ENCODE results near the gene MAPK6.

The MAPK6 gene

GRCh38 chr15:52056001-52056400, 37.0 kb downstream of the MAPK6 start:
- DNase-seq (ENCODE audit: insufficient read length, low spot score) (no peak), FAIRE-seq (no peak)
- TF ChIP-seq POU2F2 (IDR thresholded peaks at IDR 0.05; ENCODE audit: low read depth, low read length) (no peak), POLR2AphosphoS5 (IDR thresholded peaks at IDR 0.05; ENCODE audit: low read depth, low read length) (no peak), TAF1 (IDR thresholded peaks at IDR 0.05; ENCODE audit: low read depth, low read length) (no peak), PAX5 (IDR thresholded peaks at IDR 0.05; ENCODE audit: insufficient read depth, low read length, severe bottlenecking) (no peak), POLR2A (IDR thresholded peaks at IDR 0.05; ENCODE audit: low read depth, low read length) (no peak), SPI1 (IDR thresholded peaks at IDR 0.05; ENCODE audit: low read depth, low read length) (no peak)

GRCh38 chr15:52056496-52056895, 37.5 kb downstream of the MAPK6 start:
- DNase-seq (ENCODE audit: insufficient read length, low spot score) = no peak
- TF ChIP-seq POLR2AphosphoS5 (IDR thresholded peaks at IDR 0.05; ENCODE audit: low read depth, low read length) = no peak
- FAIRE-seq = no peak

GRCh38 chr15:52057996-52058395, 39.0 kb downstream of the MAPK6 start:
- no peak for TF ChIP-seq POU2F2 (IDR thresholded peaks at IDR 0.05; ENCODE audit: low read depth, low read length)
- no peak for TF ChIP-seq SPI1 (IDR thresholded peaks at IDR 0.05; ENCODE audit: low read depth, low read length)
- no peak for TF ChIP-seq POLR2AphosphoS5 (IDR thresholded peaks at IDR 0.05; ENCODE audit: low read depth, low read length)
- no peak for TF ChIP-seq PAX5 (IDR thresholded peaks at IDR 0.05; ENCODE audit: insufficient read depth, low read length, severe bottlenecking)
- TF ChIP-seq POLR2A (IDR thresholded peaks at IDR 0.05; ENCODE audit: low read depth, low read length) = no peak
- no peak for TF ChIP-seq TAF1 (IDR thresholded peaks at IDR 0.05; ENCODE audit: low read depth, low read length)
- no peak for FAIRE-seq
- DNase-seq (ENCODE audit: insufficient read length, low spot score) = no peak

- no peak for DNase-seq (ENCODE audit: insufficient read length, low spot score)
- TF ChIP-seq POU2F2 (IDR thresholded peaks at IDR 0.05; ENCODE audit: low read depth, low read length) (no peak), POLR2AphosphoS5 (IDR thresholded peaks at IDR 0.05; ENCODE audit: low read depth, low read length) (no peak), SPI1 (IDR thresholded peaks at IDR 0.05; ENCODE audit: low read depth, low read length) (no peak), POLR2A (IDR thresholded peaks at IDR 0.05; ENCODE audit: low read depth, low read length) (no peak), PAX5 (IDR thresholded peaks at IDR 0.05; ENCODE audit: insufficient read depth, low read length, severe bottlenecking) (no peak), TAF1 (IDR thresholded peaks at IDR 0.05; ENCODE audit: low read depth, low read length) (no peak)
- no peak for FAIRE-seq
Measured at GRCh38 chr15:52060501-52060900, 41.5 kb downstream of the MAPK6 start.

- FAIRE-seq (no peak), DNase-seq (ENCODE audit: insufficient read length, low spot score) (no peak)
- no peak for TF ChIP-seq PAX5 (IDR thresholded peaks at IDR 0.05; ENCODE audit: insufficient read depth, low read length, severe bottlenecking)
- 0 out of 2 replicates have a peak, but pooled peaks have one; percentile 17 for TF ChIP-seq POLR2AphosphoS5 (IDR thresholded peaks at IDR 0.05; ENCODE audit: low read depth, low read length)
- TF ChIP-seq POLR2A (IDR thresholded peaks at IDR 0.05; ENCODE audit: low read depth, low read length) = no peak
- TF ChIP-seq POU2F2 (IDR thresholded peaks at IDR 0.05; ENCODE audit: low read depth, low read length) = no peak
- no peak for TF ChIP-seq SPI1 (IDR thresholded peaks at IDR 0.05; ENCODE audit: low read depth, low read length)
- no peak for TF ChIP-seq TAF1 (IDR thresholded peaks at IDR 0.05; ENCODE audit: low read depth, low read length)
Measured at GRCh38 chr15:52066842-52067544, 48.0 kb downstream of the MAPK6 start.

GRCh38 chr15:52067545-52067926, 48.5 kb downstream of the MAPK6 start:
- DNase-seq (ENCODE audit: insufficient read length, low spot score) (no peak), FAIRE-seq (no peak)
- no peak for TF ChIP-seq POLR2AphosphoS5 (IDR thresholded peaks at IDR 0.05; ENCODE audit: low read depth, low read length)
- TF ChIP-seq PAX5 (IDR thresholded peaks at IDR 0.05; ENCODE audit: insufficient read depth, low read length, severe bottlenecking) = no peak
- TF ChIP-seq TAF1 (IDR thresholded peaks at IDR 0.05; ENCODE audit: low read depth, low read length) = no peak
- TF ChIP-seq SPI1 (IDR thresholded peaks at IDR 0.05; ENCODE audit: low read depth, low read length) = no peak
- TF ChIP-seq POLR2A (IDR thresholded peaks at IDR 0.05; ENCODE audit: low read depth, low read length) = no peak
- no peak for TF ChIP-seq POU2F2 (IDR thresholded peaks at IDR 0.05; ENCODE audit: low read depth, low read length)

GRCh38 chr15:52068004-52068615, 49.1 kb downstream of the MAPK6 start:
- TF ChIP-seq PAX5 (IDR thresholded peaks at IDR 0.05; ENCODE audit: insufficient read depth, low read length, severe bottlenecking) (no peak), POLR2AphosphoS5 (IDR thresholded peaks at IDR 0.05; ENCODE audit: low read depth, low read length) (no peak; the same call in 1 of the 2 replicates), TAF1 (IDR thresholded peaks at IDR 0.05; ENCODE audit: low read depth, low read length) (no peak), POLR2A (IDR thresholded peaks at IDR 0.05; ENCODE audit: low read depth, low read length) (no peak), POU2F2 (IDR thresholded peaks at IDR 0.05; ENCODE audit: low read depth, low read length) (no peak), SPI1 (IDR thresholded peaks at IDR 0.05; ENCODE audit: low read depth, low read length) (no peak)
- FAIRE-seq (no peak), DNase-seq (ENCODE audit: insufficient read length, low spot score) (no peak)

- TF ChIP-seq SPI1 (IDR thresholded peaks at IDR 0.05; ENCODE audit: low read depth, low read length) (no peak), TAF1 (IDR thresholded peaks at IDR 0.05; ENCODE audit: low read depth, low read length) (no peak), POLR2AphosphoS5 (IDR thresholded peaks at IDR 0.05; ENCODE audit: low read depth, low read length) (no peak), POU2F2 (IDR thresholded peaks at IDR 0.05; ENCODE audit: low read depth, low read length) (no peak), PAX5 (IDR thresholded peaks at IDR 0.05; ENCODE audit: insufficient read depth, low read length, severe bottlenecking) (no peak), POLR2A (IDR thresholded peaks at IDR 0.05; ENCODE audit: low read depth, low read length) (no peak)
- FAIRE-seq (no peak), DNase-seq (ENCODE audit: insufficient read length, low spot score) (no peak)
Measured at GRCh38 chr15:52069559-52069958, 50.5 kb downstream of the MAPK6 start.

- FAIRE-seq (no peak), DNase-seq (ENCODE audit: insufficient read length, low spot score) (no peak)
- no peak for TF ChIP-seq POU2F2 (IDR thresholded peaks at IDR 0.05; ENCODE audit: low read depth, low read length)
- TF ChIP-seq SPI1 (IDR thresholded peaks at IDR 0.05; ENCODE audit: low read depth, low read length) = no peak
- no peak for TF ChIP-seq PAX5 (IDR thresholded peaks at IDR 0.05; ENCODE audit: insufficient read depth, low read length, severe bottlenecking)
- TF ChIP-seq POLR2A (IDR thresholded peaks at IDR 0.05; ENCODE audit: low read depth, low read length) = no peak
- TF ChIP-seq POLR2AphosphoS5 (IDR thresholded peaks at IDR 0.05; ENCODE audit: low read depth, low read length) = no peak
- no peak for TF ChIP-seq TAF1 (IDR thresholded peaks at IDR 0.05; ENCODE audit: low read depth, low read length)
Measured at GRCh38 chr15:52071570-52071969, 52.6 kb downstream of the MAPK6 start.
